ENCODE results near the gene IFIT3. TPM values are rescaled to one million over a fixed set of nuclear protein-coding genes. Genes with fewer than 3 reads are reported as not detected.
A peak's percentile ranks its signal among the peaks of the same experiment; 100 is the strongest.

The IFIT3 gene
- total RNA-seq, 1 experiment from 2014 or later = 0.55 TPM

- Histone ChIP-seq H4K20me1 (ENCODE audit: control insufficient read depth, insufficient read depth, insufficient read length) (no peaks in the 10 kb centered on the region), H3K27me3 (ENCODE audit: insufficient read depth, low read length) (no peaks in the 10 kb centered on the region), H3T11ph (ENCODE audit: low read length) (no peak overlapping the region), H3K18ac (ENCODE audit: insufficient read length, low read depth, low read length) (no peak overlapping the region), H3K9me3 (ENCODE audit: control insufficient read depth, low read depth, low read length) (no peaks in the 10 kb centered on the region), H3K23me2 (ENCODE audit: insufficient read length, low read depth, low read length, poor library complexity, severe bottlenecking) (no peaks in the 10 kb centered on the region), H4K91ac (ENCODE audit: insufficient read length, low read depth, low read length) (no peak overlapping the region), H3K27ac (ENCODE audit: insufficient read length, low read depth, low read length) (no peak overlapping the region), H4K5ac (ENCODE audit: insufficient read length, low read depth, low read length) (no peak overlapping the region), H2BK20ac (ENCODE audit: low read depth, low read length, poor library complexity, severe bottlenecking) (no peak overlapping the region), H3K4me2 (ENCODE audit: insufficient read depth, insufficient read length, low read length) (no peak overlapping the region), H3K79me2 (ENCODE audit: insufficient read depth, low read length) (no peaks in the 10 kb centered on the region), H3K9ac (ENCODE audit: extremely low read depth, insufficient read length, low read length) (no peak overlapping the region), H4K8ac (replicated peaks; ENCODE audit: insufficient read length, low read depth, low read length) (no peak overlapping the region), H3K4me1 (ENCODE audit: insufficient read depth, low read length) (no peaks in the 10 kb centered on the region), H3K23ac (ENCODE audit: insufficient read length, low read depth, low read length) (no peak overlapping the region), H3K14ac (ENCODE audit: insufficient read depth, low read length) (no peak overlapping the region), H3K4ac (ENCODE audit: low read depth, low read length) (no peak overlapping the region), H3K56ac (ENCODE audit: insufficient read length, low read depth, low read length) (no peak overlapping the region), H2AFZ (ENCODE audit: low read length) (no peak overlapping the region), H2BK15ac (ENCODE audit: low read depth, low read length) (no peak overlapping the region), H2AK5ac (ENCODE audit: insufficient read length, low read length) (no peak overlapping the region), H2BK5ac (ENCODE audit: insufficient read length, low read length) (no peak overlapping the region), H2BK12ac (ENCODE audit: insufficient read length, low read depth, low read length) (no peak overlapping the region), H3K79me1 (ENCODE audit: insufficient read depth, low read depth, low read length, poor library complexity, severe bottlenecking) (no peaks in the 10 kb centered on the region), H2BK120ac (ENCODE audit: low read depth, low read length, poor library complexity, severe bottlenecking) (no peak overlapping the region)
- no CpG with 5 or more reads among the region's 5 CpGs for WGBS (ENCODE audit: extremely low coverage, insufficient read length, low lambda C conversion rate)
- DNase-seq = no peak
- H3K4me1 Mint-ChIP-seq = peaks cover 4% of the 10 kb centered on the region in 2 experiments; a peak in 2 of 4 replicates
- H3K4me3 Mint-ChIP-seq = no peak overlapping the region
- peaks cover 0 to 3% of the 10 kb centered on the region in 2 experiments; a peak in 1 of 5 replicates for H3K9me3 Mint-ChIP-seq
- 0 out of 7 replicates have a peak overlapping the region, but pooled peaks of 1 of the 3 experiments have one; percentile 74 for H3K27ac Mint-ChIP-seq
- no peak for TF ChIP-seq CTCF (conservative IDR thresholded peaks at IDR 0.05)
- H3K36me3 Mint-ChIP-seq (ENCODE audit: insufficient read depth in 1 of 3, low read depth in 3 of 3) = peaks cover 0 to 2% (median 0%) of the 10 kb centered on the region in 3 experiments; a peak in 2 of 7 replicates
- no peaks in the 10 kb centered on the region; the same call in none of the 2 replicates for H3K27me3 Mint-ChIP-seq (ENCODE audit: low read depth)
These were observed 31.6 kb upstream of the IFIT3 start for GRCh38 chr10:89296220-89296648.

Data from H9 (cell line).